OCI-M2 (cell line): Measurements from ENCODE around the gene TENT5C.

Experiments
- DNase-seq: peaks from one replicate; lab custom pipeline; 2025; ENCODE audit not compliant: unreplicated experiment; lab: John Stamatoyannopoulos, UW

Gene TENT5C

DNA sequence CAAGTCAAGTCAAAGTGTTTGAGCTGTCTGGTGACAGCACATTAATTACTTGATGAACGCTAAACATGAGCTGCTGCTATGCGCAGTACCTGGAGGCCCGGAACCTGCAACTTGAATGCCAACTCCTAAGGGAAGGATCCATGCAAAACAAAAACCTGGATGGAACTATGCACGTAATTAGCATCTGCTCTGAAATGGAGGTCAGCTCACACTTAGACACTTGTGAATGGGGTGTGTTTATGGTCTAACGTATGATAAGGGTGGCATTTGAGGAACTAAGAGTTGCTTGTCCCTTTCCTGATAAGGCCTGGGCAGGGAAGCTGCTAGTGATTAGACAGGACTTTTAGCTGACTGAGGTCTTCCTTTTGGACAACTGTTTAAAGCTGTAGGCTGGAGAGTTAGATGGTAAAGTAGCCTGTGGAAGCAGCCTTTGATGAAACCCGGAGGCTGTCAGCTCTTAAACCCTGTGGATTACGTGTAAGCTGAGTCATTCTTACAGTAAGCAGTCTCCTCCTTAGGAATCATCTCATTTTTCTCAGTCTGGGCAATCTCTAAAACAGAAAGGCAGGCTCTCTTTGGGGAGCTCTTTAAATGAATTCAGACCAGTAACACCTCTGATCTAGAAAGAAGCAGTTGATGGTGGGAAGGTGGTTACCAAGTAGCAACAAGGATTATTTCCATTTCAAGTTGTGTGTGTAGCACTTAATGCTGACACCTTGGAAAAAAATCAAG lies 6.8 kb downstream of the TENT5C start:
- DNase-seq, result peak; percentile 69

DNA sequence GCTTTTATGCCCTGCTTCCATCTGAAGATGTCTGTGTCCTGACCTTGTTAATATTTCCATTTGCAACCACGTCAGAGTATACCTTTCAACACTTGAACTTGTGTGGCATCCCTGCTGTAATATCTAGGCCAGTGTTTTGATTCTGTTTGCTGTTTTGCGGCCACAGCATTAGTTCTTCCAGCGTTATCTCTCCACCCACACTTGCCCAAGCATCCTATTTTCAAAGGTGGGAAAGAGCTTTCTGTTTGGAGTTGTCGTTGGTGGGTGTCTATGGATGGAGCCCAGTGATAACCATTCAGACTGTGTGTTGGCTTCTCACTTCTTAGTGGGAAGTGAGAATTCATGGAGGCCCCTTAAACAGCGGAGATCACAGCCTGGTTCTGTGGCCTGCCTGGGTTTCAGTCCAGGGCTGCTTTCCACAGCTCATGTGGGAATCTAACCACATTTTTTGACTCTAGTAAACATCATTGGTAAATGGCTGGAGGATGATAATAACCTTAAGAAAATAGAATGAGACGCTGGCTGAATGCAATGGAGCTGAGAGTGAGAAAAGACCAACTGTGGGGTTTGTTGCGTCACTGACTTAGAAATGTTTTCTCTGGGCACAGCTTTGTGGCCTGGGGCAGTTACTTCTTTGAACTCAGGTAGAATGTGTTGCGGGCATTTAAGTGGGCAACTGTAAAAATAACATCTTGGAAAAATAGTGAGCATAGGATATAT lies 7.6 kb downstream of the TENT5C start:
- DNase-seq, result no peak

GRCh38 chr1:117613969-117614729 lies 8.3 kb downstream of the TENT5C start:
- no peak for DNase-seq

- no peak for DNase-seq
Measured at GRCh38 chr1:117615474-117615873, 9.6 kb downstream of the TENT5C start.

GRCh38 chr1:117616356-117616755 lies 10.5 kb downstream of the TENT5C start:
- DNase-seq, result no peak

- DNase-seq, result no peak
Measured at GRCh38 chr1:117616967-117617366, 11.1 kb downstream of the TENT5C start.

DNA sequence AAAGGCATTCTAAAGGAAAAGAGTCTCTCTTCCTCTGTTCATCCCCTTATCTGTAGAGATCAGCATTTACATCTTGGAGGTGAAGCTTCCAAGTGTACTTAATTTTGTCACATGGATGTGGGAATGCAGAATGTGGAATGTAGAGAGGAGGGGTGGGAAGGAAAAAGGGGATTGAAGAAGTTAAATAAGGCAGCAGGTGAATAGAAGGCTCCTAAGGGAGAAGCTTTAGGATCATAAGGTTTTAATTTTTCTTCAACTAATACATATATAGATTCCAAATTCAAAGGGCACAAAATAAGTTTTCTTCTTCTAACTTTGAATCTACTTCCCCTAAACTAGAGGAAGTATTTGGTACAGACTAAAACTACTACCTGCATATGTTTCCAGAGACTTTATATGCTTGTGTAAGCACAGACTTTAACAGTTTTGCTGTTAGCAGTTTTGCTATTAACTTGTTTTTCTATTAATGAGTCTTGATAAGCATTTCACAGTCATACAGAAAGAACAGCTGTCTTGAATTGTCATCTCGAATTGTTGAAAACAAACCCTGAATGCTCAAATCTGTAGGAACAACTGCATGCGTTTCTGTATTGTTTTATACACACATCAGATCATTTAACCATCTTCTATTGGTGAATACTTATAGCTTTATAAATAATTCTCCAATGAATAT lies 12.7 kb downstream of the TENT5C start:
- no peak for DNase-seq

DNA sequence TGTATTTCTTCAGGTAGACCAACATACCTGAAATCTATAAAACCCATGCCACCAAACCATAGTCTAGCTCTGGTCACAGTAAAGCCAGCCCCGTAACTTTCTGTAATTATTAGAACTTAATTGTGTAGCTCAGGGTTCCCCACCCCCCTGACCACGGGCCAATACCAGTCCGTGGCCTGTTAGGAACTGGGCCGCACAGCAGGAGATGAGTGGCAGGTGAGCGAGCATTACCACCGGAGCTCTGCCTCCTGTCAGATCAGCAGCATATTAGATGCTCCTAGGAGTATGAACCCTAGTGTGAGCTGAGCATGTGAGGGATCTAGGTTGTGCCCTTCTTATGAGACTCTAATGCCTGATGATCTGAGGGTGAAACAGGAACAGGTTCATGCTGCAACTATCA lies 14.6 kb downstream of the TENT5C start:
- no peak for DNase-seq

- DNase-seq, result no peak
Measured at GRCh38 chr1:117621316-117621715, 15.5 kb downstream of the TENT5C start.

DNA sequence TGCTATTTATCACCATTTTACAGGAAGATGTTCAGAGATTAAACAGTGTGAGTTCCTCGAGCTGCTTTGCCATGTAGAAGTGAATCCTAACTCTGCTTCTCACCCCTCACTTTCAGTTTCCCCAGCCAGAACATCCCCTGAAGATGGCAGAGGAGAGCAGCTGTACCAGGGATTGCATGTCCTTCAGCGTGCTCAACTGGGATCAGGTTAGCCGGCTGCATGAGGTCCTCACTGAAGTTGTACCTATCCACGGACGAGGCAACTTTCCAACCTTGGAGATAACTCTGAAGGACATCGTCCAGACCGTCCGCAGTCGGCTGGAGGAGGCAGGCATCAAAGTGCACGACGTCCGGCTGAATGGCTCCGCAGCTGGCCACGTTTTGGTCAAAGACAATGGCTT lies 16.9 kb downstream of the TENT5C start:
- no peak for DNase-seq

DNA sequence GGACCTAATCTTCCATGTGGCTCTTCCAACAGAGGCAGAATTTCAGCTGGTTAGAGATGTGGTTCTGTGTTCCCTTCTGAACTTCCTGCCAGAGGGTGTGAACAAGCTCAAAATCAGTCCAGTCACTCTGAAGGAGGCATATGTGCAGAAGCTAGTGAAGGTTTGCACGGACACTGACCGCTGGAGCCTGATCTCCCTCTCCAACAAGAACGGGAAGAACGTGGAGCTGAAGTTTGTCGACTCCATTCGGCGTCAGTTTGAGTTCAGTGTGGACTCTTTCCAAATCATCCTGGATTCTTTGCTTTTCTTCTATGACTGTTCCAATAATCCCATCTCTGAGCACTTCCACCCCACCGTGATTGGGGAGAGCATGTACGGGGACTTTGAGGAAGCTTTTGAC lies 17.3 kb downstream of the TENT5C start:
- DNase-seq, result no peak

DNA sequence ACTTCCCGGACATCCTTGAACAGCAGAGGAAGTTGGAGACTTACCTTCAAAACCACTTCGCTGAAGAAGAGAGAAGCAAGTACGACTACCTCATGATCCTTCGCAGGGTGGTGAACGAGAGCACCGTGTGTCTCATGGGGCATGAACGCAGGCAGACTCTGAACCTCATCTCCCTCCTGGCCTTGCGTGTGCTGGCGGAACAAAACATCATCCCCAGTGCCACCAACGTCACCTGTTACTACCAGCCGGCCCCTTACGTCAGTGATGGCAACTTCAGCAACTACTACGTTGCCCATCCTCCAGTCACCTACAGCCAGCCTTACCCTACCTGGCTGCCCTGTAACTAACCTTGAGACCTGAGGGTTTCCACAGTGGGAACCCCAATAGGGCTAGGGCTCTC lies 17.9 kb downstream of the TENT5C start:
- DNase-seq, result no peak

DNA sequence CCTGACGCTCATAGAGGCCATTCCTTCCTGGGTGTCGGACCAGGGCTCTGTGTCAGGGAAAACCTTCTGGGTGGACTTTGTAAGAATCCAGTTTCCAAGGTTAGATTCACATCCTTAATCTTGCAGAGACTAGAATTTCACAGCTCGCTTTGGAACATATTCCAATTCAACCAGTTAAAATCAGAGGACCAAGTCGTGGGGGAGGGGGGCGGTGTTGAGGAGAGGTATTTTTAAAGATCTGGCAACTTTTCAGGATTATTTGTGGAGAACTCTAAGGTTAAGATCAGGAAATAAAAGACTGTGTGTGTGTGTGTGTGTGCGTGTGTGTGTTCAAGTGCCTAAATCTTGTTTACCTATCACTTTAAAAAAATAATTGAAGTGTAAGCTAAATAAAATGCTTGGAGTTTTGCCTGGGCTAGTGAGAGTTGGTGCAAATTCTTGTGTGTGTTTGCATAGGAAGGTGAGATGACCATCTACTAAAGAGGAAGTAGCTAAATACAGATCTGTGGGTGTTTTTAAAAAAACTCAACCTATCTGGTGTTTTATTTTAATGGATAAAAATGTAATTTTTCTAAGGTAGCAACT lies 21.8 kb downstream of the TENT5C start:
- DNase-seq, result no peak

- DNase-seq, result no peak
Measured at GRCh38 chr1:117628343-117628742, 22.5 kb downstream of the TENT5C start.

DNA sequence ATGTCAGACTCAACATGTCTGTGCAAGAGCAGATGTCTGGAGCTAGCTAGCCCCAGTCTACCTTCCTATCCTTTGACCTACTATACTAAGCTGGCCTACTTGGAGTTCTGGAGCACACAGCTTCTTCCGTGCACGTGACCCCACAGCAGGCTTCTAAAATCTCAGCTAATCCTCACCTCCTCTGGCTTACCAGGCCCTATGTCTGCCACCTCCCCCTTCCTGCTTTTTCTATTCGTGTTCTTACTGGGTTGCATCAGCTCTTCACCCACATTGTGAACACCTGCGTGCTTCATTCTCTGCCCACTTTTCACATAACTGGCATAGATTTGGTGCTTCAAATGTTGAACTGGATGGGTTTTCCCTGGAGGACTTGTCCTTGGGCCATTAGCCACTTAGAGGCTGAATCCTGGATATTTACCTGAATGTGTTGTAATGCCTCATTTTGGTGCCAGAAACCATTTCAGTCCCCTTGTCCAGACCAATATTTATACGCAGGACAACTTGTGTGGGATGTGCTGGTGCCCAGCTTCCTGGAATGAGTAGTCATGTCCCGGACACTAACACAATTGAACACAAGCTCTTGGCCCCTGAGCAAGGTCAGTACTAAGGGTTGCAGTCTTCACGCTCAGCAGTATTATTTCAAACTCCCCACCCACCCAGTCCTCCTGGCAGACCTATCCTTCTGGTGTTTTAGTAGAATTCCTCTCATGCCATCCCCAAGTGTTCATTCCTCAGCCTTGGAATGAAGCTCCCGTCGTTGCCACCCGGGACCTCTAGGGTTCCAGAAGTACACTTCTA lies 24.0 kb downstream of the TENT5C start:
- no peak for DNase-seq

- no peak for DNase-seq
Measured at GRCh38 chr1:117630423-117630998, 24.7 kb downstream of the TENT5C start.

DNA sequence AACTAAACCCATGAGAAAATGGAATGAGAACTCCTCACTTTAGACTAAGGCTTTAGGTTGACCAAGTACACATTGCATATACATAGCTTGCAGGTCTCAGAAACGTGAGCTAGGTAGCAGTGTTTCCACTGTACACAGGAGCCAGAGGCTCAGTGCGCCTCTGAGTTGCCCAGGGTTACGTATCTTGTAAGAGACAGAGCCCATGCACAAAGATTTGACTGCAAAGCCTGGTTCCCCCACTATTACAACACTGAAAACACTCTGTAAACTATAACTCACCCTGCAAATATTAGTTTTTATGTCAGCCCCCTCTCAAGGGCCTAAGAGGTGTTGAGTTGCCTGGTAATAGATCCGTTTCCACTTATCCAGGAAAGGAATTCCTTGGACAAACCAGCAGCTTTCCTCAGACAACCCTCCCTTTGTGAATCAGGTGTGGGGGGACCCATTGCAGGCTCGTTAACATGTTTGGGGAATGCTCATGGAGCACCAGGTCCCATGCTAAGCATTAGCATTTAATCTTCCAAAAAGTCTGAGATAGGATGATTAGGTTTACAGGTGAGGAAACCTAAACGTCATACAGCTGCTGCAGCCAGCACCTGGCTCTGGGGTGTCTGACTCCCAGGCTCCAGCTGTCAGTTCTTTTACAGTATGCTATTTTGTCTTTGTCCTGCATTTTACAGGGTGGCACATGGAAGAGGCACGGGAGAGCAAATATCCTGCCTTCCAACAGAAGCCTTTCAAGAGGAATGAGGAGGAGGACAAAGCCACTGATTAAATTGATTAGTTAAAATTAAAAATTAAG lies 25.7 kb downstream of the TENT5C start:
- no peak for DNase-seq

- DNase-seq, result no peak
Measured at GRCh38 chr1:117632269-117633067, 26.6 kb downstream of the TENT5C start.

GRCh38 chr1:117633068-117633345 lies 27.2 kb downstream of the TENT5C start:
- DNase-seq, result no peak
